Erythroblast (primary cell): ENCODE data around the gene CFAP61.

Experiments used
- GATA1 ChIP-seq: IDR thresholded peaks from 2 replicates; pipeline ENCODE4 v1.6.1; 2011; ENCODE audit warnings: low read depth, mild to moderate bottlenecking, control low read depth, low read length, moderate library complexity
- POLR2A ChIP-seq: IDR thresholded peaks from 2 replicates; pipeline ENCODE4 v1.6.1; 2011; ENCODE audit warnings: mild to moderate bottlenecking, low read length

DNA sequence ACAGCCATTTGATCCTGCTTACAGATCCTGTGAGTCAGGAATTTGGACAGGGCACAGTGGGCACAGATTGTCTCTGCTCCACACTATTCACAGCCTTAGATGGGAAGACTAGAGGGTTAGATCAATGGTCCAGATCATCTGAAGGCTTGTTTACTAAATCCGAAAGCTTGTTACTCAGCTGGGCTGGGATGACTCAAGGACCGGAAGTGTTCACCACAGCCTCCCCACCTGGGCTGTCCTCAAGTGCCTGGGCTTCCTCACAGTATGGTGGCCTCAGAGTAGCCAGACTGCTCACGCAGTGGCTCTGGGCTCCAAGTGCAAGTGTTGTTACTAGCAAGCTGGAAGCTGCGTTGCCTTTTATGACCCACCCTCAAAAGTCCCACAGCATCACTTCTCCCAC is 240.1 kb downstream of the CFAP61 start:
- TF ChIP-seq POLR2A (no peak), GATA1 (no peak)
